ENCODE measurements around the gene CDH13.

Gene CDH13

DNA sequence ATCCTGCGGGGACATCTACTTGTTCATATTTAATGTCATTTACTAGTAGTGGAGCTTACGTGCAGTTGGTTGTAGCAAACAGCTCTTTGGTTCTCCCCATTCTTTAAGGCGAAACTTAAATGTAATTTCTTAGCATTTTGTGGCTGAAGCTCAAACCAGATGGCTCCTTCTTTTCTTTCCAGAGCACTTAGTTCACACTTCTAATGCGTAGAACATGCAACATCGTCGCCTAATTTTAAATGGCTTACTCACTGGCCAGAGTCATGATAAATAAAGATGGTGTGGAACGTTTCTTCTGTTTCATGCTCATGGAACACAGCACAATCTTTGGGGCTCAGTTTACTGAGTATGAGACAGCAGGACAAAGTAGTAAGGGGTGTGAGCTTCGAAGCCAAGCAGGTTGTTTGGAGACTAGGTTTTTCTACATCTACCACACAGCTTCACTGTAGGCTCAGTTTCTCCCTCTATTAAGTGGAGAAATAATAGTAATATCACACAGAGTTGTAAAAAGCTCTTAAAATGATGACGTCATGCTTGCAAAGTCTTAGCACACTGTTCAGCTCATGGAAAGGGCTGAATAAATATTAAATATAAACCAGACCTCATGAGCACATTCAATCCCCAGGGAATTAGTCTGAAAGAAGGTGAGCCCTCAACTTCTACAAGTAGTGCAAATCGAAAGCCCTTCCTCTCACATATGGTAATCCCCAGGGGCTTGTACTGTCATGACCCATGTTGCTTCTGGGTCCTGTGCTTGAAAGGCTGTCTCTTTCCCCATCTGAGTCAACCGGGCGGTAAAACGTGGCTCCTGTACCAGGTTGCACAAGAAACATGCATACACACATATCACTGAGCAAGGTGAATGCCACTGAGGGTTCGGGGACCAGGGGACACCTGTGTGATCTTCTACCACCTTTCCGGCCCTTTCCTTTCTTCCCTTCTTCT, 384.3 kb downstream of the CDH13 start:
- H3K27ac Mint-ChIP-seq = no peak overlapping the region
- no peaks in the 10 kb centered on the region for H3K4me1 Mint-ChIP-seq (ENCODE audit: low read depth)

DNA sequence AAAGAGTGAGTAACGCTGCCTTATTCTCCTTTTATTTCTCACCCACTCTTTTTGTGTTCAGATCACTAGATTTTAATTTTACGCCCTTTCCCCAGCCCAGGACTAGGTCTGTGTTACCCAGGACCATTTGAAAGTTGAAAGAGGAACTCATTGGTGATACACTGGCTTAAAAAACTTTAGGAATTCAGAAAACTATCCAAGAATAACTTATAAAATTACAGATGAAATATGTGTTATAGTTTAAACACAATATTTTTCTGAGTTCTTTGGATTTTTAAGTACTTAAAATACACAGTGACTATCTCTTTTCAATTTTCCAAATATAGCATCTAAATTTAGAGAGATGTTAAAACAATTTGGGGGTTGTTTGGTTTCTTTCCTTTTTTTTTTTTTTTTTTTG, 385.2 kb downstream of the CDH13 start:
- Mint-ChIP-seq H3K36me3 (ENCODE audit: low read depth) (no peaks in the 10 kb centered on the region), H3K27ac (no peak overlapping the region), H3K9me3 (no peaks in the 10 kb centered on the region), H3K4me1 (ENCODE audit: low read depth) (no peaks in the 10 kb centered on the region), H3K27me3 (ENCODE audit: low read depth) (peaks cover 6% of the 10 kb centered on the region), H3K4me3 (no peak overlapping the region)

More for the DNA sequence above, 384.3 kb downstream of the CDH13 start:
- H3K9me3 Mint-ChIP-seq = no peaks in the 10 kb centered on the region
- no peak overlapping the region for H3K4me3 Mint-ChIP-seq
- H3K27me3 Mint-ChIP-seq (ENCODE audit: low read depth) = peaks cover 6% of the 10 kb centered on the region
- no peaks in the 10 kb centered on the region for H3K36me3 Mint-ChIP-seq (ENCODE audit: low read depth)

DNA sequence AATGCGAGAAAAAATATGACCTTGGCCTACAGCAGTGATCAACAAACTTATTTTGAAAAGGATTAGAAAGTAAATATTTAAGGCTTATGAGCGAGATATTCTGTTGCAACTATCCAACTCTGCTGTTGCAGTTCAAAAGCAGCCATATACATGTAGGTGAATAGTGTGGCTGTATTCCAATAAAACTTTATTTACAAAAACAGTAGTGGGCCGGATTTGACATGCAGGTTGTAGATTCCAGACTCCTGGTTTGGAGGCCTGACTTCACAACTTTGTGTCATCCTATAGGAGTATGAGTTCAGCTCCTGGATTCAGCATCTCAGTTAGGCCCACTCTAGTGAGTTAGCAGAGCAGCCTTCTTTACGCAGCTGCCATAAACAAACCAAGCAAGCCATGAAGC, 386.3 kb downstream of the CDH13 start:
- Mint-ChIP-seq H3K36me3 (ENCODE audit: low read depth) (no peaks in the 10 kb centered on the region), H3K4me3 (no peak overlapping the region), H3K4me1 (ENCODE audit: low read depth) (no peaks in the 10 kb centered on the region), H3K27me3 (ENCODE audit: low read depth) (peaks cover 4% of the 10 kb centered on the region), H3K9me3 (no peaks in the 10 kb centered on the region), H3K27ac (no peak overlapping the region)

DNA sequence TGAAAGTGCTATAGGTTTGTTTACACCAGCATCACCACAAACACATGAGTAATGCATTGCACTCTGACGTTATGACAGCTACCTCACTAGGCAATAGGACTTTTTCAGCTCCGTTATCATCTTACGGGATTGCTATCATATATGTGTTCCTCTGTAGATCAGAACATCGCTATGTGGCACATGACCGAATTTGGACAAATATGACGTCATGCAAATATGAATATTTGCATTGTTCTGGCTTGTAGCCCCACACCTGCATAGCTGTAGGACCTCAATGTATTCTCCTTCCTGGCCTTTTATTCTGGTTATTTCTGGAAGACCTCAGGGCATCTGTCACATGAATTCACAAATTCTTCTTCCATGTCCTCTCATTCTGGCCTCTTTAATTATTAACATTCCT, 393.2 kb downstream of the CDH13 start:
- H3K36me3 Mint-ChIP-seq (ENCODE audit: low read depth) = no peaks in the 10 kb centered on the region
- H3K4me1 Mint-ChIP-seq (ENCODE audit: low read depth) = no peaks in the 10 kb centered on the region
- peaks cover 7% of the 10 kb centered on the region for H3K9me3 Mint-ChIP-seq
- H3K27me3 Mint-ChIP-seq (ENCODE audit: low read depth) = no peaks in the 10 kb centered on the region
- H3K4me3 Mint-ChIP-seq = no peak overlapping the region
- no peak overlapping the region for H3K27ac Mint-ChIP-seq

DNA sequence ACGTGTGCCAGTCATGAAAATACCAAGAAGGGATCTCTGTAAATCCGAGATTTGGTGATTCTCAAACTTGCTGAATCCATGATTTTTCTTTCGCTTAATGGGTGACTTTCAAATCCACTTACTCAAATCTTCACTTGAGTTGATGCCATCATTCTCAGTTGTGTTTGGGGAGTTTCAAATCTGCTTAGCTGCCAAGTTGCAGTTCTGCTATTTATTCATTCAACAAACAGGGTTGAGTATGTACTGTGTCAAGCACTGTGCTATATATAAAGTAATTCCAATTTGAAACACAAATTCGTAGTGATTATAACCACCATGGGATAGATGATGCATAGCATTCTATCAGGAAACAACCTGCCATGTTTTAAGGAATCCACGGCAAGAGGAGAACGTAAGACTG, 394.3 kb downstream of the CDH13 start:
- no peaks in the 10 kb centered on the region for H3K4me1 Mint-ChIP-seq (ENCODE audit: low read depth)
- H3K4me3 Mint-ChIP-seq = no peak overlapping the region
- H3K27ac Mint-ChIP-seq = no peak overlapping the region
- H3K36me3 Mint-ChIP-seq (ENCODE audit: low read depth) = no peaks in the 10 kb centered on the region
- H3K27me3 Mint-ChIP-seq (ENCODE audit: low read depth) = no peaks in the 10 kb centered on the region
- peaks cover 7% of the 10 kb centered on the region for H3K9me3 Mint-ChIP-seq

DNA sequence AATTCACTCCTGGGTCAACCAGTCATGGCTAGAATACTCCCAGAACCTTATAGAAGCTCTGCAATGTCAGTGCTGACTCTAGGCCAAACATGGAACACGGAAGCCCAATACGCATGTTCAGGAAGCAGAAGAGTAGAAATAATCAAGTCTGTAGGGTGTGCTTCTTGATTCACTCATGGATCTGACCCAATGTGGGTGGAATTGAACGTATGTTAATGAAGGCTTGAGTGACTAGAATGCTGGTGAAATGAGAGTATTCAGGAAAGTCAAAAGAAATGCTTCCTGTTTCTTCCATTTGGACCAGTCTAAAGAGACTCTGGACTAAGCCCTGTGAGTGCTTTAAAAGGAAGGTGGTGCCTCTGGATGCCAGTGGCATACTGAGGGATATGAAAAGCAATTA, 395.0 kb downstream of the CDH13 start:
- no peaks in the 10 kb centered on the region for H3K36me3 Mint-ChIP-seq (ENCODE audit: low read depth)
- no peak overlapping the region for H3K27ac Mint-ChIP-seq
- no peaks in the 10 kb centered on the region for H3K4me1 Mint-ChIP-seq (ENCODE audit: low read depth)
- H3K4me3 Mint-ChIP-seq = no peak overlapping the region
- H3K27me3 Mint-ChIP-seq (ENCODE audit: low read depth) = no peaks in the 10 kb centered on the region
- H3K9me3 Mint-ChIP-seq = peaks cover 7% of the 10 kb centered on the region

DNA sequence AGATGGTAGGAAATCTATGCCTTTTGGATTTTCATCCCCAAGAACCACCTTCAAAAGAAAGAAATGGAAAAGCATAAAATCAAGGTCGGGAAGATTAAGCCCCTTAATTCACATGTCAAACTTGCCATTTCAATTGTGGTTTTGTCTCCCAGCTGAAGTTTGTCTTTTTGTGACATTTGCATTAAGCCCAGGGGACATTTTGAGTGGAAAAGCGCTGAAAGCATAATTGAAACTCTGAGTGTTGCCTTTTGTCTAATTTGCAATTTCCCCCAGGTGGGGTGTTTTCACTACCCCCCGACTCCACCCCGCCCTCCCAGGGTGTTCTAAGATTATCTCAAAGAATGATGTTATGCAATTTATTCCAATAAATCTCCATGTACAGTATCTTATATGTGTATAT, 396.2 kb downstream of the CDH13 start:
- Mint-ChIP-seq H3K27ac (no peak overlapping the region), H3K27me3 (ENCODE audit: low read depth) (no peaks in the 10 kb centered on the region), H3K4me1 (ENCODE audit: low read depth) (no peaks in the 10 kb centered on the region), H3K9me3 (peaks cover 7% of the 10 kb centered on the region), H3K36me3 (ENCODE audit: low read depth) (no peaks in the 10 kb centered on the region), H3K4me3 (no peak overlapping the region)

DNA sequence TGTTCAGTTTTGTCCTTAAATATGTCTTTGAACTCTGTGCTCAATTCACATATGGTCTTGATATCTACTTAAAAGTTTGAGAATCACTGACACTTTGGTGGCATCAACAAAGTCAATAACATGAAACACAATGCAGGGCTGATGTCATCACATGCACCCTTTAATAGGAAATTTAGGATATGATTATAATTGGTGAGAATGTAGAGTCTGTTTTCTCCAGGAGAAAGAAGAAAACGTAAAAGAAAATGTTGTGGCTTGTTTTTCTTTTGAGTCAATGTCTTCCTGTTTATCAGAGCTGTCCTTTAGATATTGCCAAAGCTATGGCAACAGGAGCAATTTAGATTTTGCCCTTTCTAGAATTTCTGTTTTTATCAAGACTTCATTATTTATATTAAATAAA, 396.9 kb downstream of the CDH13 start:
- H3K27me3 Mint-ChIP-seq (ENCODE audit: low read depth) = no peaks in the 10 kb centered on the region
- peaks cover 7% of the 10 kb centered on the region for H3K9me3 Mint-ChIP-seq
- H3K27ac Mint-ChIP-seq = no peak overlapping the region
- no peak overlapping the region for H3K4me3 Mint-ChIP-seq
- H3K4me1 Mint-ChIP-seq (ENCODE audit: low read depth) = no peaks in the 10 kb centered on the region
- no peaks in the 10 kb centered on the region for H3K36me3 Mint-ChIP-seq (ENCODE audit: low read depth)

DNA sequence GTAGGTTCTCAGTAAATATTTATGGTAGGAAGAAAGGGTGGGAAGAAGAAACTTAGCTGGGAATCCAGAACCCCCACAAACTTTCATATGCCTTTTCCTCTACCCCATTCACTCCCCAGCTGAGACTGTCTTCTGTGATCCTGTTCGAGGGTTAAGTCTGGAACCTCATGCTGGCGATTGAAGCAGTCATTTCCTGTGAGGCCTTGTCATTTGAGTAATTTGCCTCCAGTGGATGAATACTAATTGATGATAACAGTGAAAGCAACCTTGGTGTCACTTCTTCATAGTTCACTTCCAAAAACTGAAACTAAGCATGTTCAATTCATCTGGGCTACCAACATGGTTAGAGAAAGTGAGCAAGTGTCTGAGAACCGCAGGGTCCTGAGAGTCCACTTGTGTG, 401.2 kb downstream of the CDH13 start:
- Mint-ChIP-seq H3K4me3 (no peak overlapping the region), H3K36me3 (ENCODE audit: low read depth) (no peaks in the 10 kb centered on the region), H3K27me3 (ENCODE audit: low read depth) (no peaks in the 10 kb centered on the region), H3K4me1 (ENCODE audit: low read depth) (no peaks in the 10 kb centered on the region), H3K9me3 (peaks cover 13% of the 10 kb centered on the region), H3K27ac (no peak overlapping the region)

DNA sequence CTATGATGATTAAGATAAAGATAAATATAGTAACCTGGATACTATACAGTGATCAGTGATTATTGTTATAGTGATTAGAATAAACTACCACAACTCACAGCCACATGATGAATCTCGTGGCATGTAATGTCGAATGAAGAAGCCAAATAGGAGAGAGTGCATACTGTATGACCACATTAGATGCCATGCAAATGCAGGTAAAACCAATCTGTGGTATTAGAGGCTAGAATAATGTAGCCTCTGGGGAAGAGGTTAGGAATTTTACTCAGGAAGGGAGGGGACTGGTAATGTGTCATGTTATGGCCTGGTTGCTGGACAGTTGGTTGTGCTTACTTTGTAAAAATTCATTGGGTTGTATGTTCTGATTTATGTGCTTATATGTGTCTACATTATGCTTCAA, 402.7 kb downstream of the CDH13 start:
- H3K27me3 Mint-ChIP-seq (ENCODE audit: low read depth) = no peaks in the 10 kb centered on the region
- H3K4me1 Mint-ChIP-seq (ENCODE audit: low read depth) = no peaks in the 10 kb centered on the region
- H3K9me3 Mint-ChIP-seq = peaks cover 13% of the 10 kb centered on the region
- no peak overlapping the region for H3K27ac Mint-ChIP-seq
- H3K36me3 Mint-ChIP-seq (ENCODE audit: low read depth) = no peaks in the 10 kb centered on the region
- no peak overlapping the region for H3K4me3 Mint-ChIP-seq

DNA sequence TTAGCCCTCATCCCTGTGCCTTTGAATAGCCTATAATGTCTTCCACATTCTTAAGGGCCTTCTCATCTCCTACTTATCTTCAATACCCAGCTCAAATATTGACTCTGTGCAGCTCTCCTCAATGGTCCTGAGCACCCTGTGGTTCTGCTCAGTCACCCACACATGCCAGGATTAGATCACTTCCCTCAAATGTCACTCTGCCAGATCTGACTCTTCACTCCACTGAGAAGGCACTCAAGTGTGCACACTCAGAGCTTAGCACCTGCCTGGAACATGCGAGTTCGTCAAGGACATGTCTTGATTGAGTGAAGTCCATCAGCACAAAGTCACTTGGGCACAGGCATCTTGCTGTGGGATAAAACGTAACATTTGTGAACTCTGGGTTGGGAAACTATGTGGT, 404.8 kb downstream of the CDH13 start:
- peaks cover 13% of the 10 kb centered on the region for H3K9me3 Mint-ChIP-seq
- H3K27ac Mint-ChIP-seq = no peak overlapping the region
- H3K4me1 Mint-ChIP-seq (ENCODE audit: low read depth) = no peaks in the 10 kb centered on the region
- H3K27me3 Mint-ChIP-seq (ENCODE audit: low read depth) = no peaks in the 10 kb centered on the region
- H3K36me3 Mint-ChIP-seq (ENCODE audit: low read depth) = no peaks in the 10 kb centered on the region
- no peak overlapping the region for H3K4me3 Mint-ChIP-seq

DNA sequence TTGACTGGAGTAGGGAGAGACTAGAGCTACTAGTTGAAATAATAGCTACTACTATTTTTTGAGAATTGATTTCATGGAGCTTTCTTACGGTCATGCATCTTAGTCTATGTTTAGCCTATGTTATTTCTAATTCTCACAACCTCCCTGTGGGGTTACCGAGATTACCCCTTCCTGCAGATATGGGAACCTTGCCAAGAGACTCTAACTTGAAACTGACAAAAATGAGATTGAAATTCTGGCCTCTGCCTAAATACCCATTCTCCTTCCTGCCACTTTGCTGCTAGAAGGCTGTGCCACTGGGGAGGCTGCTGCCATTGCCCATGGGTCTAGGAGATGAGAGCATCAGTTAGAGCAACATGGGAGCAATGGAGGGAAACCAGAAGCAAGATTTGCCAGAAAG, 410.3 kb downstream of the CDH13 start:
- no peak overlapping the region for H3K4me3 Mint-ChIP-seq
- H3K9me3 Mint-ChIP-seq = peaks cover 8% of the 10 kb centered on the region
- no peaks in the 10 kb centered on the region for H3K4me1 Mint-ChIP-seq (ENCODE audit: low read depth)
- H3K27ac Mint-ChIP-seq = no peak overlapping the region
- H3K36me3 Mint-ChIP-seq (ENCODE audit: low read depth) = no peaks in the 10 kb centered on the region
- H3K27me3 Mint-ChIP-seq (ENCODE audit: low read depth) = no peaks in the 10 kb centered on the region

DNA sequence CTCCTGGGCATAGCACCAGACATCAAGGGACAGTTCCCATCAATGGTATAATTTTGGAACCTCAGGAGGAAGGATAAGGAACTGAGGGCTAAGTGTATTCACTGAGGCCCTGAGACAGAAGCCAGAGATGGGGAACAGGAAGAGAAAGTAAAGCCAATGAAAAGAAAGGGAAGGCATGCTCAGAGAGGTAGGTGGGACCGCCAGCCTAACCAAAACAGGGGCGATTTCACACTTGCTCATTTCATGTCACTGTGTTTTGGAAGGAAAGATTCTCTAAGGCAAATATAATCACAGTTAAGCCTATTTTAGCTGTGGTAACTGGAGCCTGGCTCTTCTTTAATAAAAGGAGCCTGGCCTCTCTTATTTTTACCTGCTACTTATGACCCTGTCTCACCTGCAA, 411.1 kb downstream of the CDH13 start:
- Mint-ChIP-seq H3K27ac (no peak overlapping the region), H3K27me3 (ENCODE audit: low read depth) (no peaks in the 10 kb centered on the region), H3K4me1 (ENCODE audit: low read depth) (no peaks in the 10 kb centered on the region), H3K4me3 (no peak overlapping the region), H3K9me3 (peaks cover 4% of the 10 kb centered on the region), H3K36me3 (ENCODE audit: low read depth) (no peaks in the 10 kb centered on the region)

DNA sequence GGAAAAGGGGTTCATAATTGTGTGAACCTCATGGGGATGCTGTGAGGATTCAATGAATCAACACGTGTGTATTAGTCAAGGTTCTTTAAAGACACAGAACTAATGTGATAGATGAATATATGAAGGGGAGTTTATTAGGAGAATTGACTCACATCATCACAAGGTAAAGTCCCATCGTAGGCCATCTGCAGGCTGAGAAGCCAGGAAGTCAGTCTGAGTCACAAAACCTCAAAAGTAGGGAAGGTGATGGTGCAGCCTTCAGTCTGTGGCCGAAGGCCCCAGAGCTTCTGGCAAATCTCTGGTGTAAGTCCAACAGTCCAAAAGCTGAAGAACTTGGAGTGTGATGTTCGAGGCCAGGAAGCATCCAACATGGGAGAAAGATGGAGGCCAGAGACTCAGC, 413.4 kb downstream of the CDH13 start:
- Mint-ChIP-seq H3K9me3 (peaks cover 4% of the 10 kb centered on the region), H3K27me3 (ENCODE audit: low read depth) (no peaks in the 10 kb centered on the region)

DNA sequence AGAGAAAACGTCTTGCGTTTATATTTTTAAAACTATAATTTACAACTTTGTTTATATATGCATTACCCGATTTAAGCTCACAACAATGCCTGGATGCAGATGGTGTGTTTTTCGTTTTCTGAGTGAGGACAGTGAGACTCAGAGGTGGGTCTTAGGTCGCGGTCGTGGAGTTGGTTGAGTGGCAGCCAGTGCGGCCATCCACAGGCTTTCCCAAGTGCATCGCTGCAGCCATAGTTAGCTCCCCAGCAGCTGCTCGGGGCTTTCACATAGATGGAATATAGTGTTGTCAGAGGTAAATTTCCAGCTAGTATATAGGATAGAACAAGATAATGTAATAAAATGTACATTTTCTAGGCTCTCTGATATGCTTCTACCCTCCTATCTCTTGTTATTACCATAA, 417.8 kb downstream of the CDH13 start:
- peaks cover 4% of the 10 kb centered on the region for H3K9me3 Mint-ChIP-seq
- no peaks in the 10 kb centered on the region for H3K36me3 Mint-ChIP-seq (ENCODE audit: low read depth)
- no peak overlapping the region for H3K4me3 Mint-ChIP-seq
- no peaks in the 10 kb centered on the region for H3K27me3 Mint-ChIP-seq (ENCODE audit: low read depth)
- no peaks in the 10 kb centered on the region for H3K4me1 Mint-ChIP-seq (ENCODE audit: low read depth)
- no peak overlapping the region for H3K27ac Mint-ChIP-seq

More for the DNA sequence above, 413.4 kb downstream of the CDH13 start:
- H3K36me3 Mint-ChIP-seq (ENCODE audit: low read depth) = no peaks in the 10 kb centered on the region
- H3K27ac Mint-ChIP-seq = no peak overlapping the region
- no peaks in the 10 kb centered on the region for H3K4me1 Mint-ChIP-seq (ENCODE audit: low read depth)
- no peak overlapping the region for H3K4me3 Mint-ChIP-seq
